Activated gamma-delta T cell treated with anti-CD3 and anti-CD28 coated beads, Interleukin-2, amount 50 U/mL, for 16 hours (primary cell): ENCODE results near the gene RALGPS2.

Source experiments
- DNase-seq: peaks from one replicate; pipeline ENCODE4 v3.0.0-alpha.2; 2020; ENCODE audit warnings: low read depth

RALGPS2 gene, protein sequence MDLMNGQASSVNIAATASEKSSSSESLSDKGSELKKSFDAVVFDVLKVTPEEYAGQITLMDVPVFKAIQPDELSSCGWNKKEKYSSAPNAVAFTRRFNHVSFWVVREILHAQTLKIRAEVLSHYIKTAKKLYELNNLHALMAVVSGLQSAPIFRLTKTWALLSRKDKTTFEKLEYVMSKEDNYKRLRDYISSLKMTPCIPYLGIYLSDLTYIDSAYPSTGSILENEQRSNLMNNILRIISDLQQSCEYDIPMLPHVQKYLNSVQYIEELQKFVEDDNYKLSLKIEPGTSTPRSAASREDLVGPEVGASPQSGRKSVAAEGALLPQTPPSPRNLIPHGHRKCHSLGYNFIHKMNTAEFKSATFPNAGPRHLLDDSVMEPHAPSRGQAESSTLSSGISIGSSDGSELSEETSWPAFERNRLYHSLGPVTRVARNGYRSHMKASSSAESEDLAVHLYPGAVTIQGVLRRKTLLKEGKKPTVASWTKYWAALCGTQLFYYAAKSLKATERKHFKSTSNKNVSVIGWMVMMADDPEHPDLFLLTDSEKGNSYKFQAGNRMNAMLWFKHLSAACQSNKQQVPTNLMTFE

DNA sequence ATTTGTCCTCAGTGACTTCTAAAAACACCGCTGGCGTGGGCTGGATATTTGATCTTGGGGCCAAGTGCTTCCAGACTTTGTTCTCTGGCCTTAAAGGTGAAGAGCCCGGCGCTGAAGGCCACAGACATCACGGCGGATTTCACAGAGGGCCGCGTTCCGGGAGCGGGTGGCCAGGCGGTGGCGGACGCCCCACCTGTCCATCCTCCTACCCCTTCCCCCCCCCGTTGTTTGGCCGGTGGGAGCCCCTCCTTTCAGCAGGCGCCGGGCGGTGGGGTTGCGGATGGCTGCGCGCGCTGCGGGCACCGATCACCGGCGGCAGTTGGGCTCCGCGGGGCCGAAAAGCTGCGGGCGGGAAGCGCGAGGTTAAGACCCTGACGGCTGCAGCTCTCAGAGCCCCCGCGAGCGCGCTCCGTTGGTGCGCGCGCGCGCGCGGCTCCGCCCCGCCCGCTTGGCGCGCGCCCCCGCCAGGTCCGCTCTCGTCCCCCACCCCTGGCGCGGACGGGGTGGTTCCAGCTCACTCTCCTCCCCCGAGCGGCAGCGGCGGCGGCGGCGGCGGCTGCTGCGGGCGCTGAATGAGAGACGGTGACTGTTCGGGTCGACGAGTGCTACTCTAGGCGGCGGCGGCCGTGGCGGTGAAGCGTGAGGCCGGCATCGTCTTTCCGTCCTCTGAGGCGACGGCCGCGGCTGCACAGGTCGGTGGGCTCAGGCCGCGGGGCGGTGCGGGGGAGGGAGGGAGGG lies at the start of gene RALGPS2:
RALGPS2 (plus strand) TSS at position 517 of the 738 bp plus-strand sequence. CDS start 51,521 bp downstream, outside the sequence.
- DNase-seq = peak; percentile 38

DNA sequence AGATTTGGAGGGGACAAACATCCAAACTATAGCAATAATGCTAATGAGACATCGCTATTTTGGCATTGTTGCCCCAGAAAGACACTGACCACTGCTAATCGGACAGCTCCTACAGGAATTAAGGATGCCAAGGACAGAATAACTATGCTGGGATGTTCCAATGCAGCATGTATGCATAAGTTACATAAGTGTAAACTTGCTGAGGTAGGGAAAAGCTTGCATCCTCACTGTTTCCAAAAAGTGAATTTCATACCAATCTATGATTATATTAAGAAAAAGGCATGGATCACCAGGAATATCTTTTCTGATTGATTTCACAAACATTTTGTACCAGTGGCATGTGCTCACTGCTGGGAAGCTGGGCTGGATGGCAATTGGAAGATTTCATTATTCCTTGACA lies 45.8 kb upstream of the RALGPS2 start:
- no peak for DNase-seq

DNA sequence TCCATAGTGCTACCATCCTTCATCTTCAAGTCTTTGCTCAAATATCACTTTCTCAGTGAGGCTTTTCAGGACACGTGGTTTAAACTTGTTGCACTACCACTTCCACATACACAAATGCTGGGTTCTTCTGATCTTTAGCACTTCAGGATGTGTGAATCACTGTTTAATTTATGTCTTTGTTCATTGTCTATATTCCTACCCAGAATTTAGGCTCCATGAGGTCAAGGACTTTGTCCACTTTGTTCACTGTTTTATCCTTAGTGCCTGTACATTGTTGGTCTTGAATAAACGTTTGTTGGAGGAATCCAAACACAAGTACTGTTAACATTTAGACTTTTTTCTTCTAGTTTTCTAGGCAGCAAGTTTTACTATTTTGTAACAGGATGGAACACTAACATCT lies 42.6 kb upstream of the RALGPS2 start:
- DNase-seq = no peak

DNA sequence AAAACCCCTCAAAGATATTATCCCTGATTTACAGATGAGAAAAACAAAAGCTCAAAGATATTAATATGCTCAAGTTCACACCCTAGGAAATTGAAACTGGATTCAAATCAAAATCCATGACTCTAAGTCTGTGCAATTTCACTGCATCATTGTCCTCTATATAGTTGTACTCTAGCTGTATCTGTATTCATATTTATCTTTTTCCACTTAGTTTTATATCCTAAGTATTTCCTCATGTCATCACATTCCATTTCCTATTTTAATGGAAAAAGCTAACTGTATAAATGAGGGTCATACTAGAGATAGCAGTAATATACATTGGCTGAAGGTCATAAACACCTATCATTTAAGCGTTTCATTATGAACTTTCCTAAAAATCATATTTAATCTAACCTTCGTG lies 42.2 kb upstream of the RALGPS2 start:
- no peak for DNase-seq

DNA sequence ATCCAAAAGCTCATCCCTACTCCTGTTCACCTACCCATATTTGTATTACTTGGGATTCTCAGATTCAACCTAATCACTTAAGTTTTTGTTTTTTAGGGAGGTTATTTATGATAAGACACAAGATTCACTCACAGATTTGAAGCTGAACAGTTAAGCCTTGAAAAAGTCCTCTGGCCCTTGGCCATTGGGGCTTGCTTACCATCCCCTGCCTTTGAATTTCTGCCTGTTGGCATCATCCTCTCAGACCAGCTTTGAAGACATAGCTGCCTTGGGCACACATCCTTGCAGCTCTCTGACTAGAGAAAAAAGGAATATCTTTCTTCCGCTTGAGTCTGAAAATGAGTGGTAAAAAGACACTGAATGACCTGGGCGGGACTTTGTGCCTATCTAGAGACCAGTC lies 41.8 kb upstream of the RALGPS2 start:
- no peak for DNase-seq

DNA sequence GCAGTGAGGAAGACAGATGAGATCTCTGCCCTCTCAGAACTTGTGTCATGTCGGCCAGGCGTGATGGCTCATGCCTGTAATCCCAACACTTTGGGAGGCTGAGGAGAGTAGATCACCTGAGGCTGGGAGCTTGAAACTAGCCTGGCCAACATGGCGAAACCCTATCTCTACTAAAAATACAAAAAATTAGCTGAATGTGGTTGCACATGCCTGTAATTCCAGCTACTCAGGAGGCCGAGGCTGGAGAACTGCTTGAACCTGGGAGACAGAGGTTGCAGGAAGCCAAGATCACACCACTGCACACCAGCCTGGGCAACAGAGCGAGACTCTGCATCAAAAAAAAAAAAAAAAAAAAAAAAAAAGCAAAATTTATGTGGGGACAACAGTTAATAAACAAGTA lies 40.9 kb upstream of the RALGPS2 start:
- DNase-seq = no peak

DNA sequence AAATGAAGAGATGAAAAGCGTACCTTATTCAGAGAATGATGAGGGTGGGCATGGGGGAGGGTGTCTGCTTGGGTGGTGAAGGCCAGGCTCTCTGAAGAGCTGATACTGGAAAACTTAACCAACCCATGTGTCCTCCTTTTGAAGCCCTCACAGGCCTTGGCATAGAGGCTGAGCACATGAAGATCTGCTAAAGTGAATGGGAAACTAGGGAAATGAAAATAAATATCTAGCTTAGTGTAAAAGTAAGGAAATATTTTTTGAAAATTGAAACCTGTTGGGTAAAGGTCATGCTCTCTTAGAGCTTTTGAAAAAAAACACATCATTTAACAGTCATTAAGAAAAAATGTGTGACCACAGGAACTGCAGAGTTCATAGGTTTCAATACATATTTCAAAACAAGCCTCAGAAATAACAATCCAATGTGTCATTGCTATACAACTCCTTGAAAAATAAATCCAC lies 40.5 kb upstream of the RALGPS2 start:
- DNase-seq = no peak

DNA sequence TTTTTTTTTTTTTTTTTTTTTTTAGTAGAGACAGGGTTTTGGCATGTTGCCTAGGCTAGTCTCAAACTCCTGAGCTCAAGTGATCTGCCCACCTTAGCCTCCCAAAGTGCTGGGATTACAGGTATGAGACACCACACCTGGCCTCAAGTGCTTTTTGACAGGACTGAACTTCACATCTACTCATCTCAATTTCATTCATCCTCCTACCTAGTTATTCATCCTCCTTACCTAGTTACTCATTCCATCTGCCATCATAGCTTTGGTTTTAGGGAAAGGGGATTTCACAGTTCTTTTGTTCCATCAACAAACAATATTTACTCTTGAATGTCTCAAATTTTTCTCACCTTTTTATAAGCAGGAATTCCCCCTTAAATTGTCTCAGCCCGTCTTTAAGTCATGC lies 38.6 kb upstream of the RALGPS2 start:
- no peak for DNase-seq

DNA sequence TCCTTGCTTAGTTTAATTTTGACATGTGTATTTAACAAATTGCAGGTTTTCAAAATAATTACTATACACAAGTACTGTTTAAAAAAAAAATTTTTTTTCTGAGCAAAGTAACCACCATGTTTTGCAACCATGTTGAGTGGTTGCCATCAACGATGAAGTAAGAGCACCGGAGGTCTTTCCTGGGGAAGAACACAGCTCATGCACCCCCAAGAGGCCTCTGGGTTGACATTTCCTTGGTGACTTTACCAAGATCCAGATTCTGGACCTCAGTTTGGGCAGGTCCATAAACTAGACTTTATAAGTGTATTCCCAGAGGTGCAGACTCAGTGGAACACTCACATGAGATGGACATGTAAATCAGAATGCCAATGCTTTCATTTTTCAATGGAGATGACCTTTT lies 36.8 kb upstream of the RALGPS2 start:
- DNase-seq = no peak

DNA sequence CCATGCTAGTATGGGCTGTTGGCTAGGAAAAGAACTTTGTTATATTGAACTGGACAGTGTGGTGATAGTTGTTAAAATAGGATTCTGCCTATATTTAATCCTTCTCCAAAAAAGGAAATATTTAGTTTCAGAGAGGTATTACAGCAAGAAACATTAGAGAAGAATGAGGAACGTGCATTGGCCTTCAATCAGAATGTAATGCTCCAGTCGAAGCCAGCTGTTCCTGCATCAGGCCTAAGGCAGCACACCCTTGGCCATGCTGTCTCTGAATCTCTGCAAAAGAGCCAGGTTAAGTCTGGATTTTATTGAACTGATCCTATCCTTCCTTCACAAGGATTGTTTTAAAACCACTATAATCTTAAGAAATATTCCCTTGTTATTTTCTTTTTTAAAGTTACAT lies 35.3 kb upstream of the RALGPS2 start:
- no peak for DNase-seq

DNA sequence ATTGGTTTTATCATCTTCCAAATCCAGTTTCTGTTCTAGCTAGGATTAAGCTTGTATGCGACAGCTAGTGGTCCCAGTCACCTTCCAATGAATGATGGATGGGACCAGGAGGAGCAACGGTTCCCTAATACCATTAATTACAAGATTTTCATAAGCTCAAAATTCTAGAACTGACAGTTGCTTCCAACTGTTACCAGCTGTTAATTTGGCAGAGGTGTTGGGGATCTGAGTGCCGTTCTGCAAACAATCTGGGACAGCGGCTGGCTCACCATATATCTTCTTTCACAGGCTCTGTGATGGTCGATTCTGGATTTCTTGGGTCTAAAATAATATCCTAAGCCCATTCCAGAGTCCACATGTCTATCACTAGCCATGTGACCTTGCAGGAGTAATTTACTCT lies 34.5 kb upstream of the RALGPS2 start:
- no peak for DNase-seq

DNA sequence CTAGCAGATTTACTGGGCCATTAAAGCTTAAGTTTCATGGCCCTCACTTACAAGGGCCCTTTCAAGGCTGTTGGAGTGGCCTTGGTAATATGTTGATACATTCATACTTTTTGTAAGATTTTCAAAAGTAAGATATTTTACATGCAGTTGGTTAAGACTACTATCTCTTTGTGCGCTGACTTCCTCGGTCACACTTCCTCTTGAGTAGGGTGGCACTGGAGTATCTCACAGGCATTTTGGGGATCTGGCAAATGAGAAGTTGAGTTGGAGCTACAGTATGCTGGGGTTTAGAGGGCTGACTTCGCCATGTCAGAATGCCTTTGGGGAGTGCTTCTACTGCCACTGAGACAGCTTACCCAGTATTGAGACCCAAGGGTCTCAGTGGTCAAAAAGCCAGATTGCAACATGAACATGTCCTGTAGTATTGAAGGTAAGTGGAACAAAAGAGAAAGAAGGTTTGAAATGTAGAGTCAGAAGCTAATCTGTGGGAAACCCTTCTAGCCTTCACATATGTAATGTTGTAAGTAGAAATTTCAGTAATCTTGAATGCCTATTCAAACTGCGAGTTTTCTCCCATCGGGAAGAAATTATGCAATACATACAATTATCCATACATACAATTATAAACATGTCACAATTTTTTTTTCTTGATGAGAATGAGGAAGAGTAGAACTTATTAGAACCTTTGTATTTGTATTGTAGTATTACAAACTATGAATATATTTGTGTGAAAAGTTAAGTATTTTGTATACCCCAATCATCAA lies 32.3 kb upstream of the RALGPS2 start:
- no peak for DNase-seq

DNA sequence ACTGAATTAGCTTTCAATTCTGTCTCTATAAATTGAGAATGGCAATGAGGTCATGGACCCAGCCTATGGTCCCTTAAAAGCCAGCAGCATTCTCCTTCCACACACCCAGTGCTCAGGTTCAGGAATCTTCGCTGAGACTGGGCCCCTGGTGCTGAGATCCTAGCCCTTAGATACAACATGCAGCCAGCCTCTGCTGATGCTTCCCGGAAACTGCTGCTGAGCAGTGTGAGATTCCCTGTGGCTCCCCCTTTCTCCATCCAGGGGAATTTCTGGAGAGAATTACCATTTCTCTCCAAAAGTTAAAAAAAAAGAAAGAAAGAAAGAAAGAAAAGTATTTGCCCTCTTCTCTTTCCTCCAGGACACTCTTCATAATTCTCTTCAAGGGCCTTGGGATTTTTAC lies 31.7 kb upstream of the RALGPS2 start:
- DNase-seq = no peak

DNA sequence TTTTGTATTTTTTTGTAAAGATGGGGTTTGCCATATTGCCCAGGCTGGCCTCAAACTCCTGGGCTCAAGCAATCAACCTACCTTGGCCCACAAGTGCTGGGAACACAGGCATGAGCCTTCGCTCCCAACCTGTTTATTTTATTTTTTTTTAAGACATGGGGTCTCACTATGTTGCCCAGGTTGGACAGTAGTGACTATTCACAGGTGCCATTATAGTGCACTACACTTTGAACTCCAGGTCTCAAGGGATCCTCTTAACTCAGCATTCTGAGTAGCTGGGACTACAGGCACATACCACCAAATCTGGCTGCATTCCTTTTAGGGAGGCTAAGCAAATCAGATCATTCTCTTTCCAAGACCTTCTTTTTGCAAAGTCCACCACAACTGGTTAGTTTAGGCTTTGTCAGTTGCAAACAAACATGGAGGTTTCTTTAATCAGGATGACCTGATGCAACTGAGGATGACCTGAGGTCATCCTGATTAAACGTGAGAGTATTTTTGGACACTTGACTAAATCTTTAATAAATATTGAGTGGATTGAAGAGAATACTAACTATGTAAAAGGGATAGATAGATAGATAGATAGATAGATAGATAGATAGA lies 30.0 kb upstream of the RALGPS2 start:
- DNase-seq = no peak

DNA sequence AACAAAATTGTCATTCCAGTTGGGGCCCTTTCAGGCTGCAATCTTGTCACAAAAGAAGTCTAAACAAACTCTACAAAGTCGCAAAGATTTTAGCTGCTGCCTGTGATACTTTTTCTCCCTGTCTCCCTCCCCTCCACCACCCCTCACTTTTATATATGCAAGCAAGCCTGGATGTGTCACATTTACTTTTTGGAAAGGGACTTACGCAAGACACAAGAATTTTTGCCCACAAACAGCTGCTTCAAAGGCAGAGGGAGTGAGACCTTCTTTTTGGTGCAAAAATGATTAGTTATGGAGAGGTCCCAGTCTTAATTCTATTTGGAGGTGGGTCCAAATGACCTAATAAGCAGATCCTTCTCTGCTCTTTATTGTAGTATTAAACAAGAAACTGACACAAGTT lies 22.9 kb upstream of the RALGPS2 start:
- DNase-seq = no peak

DNA sequence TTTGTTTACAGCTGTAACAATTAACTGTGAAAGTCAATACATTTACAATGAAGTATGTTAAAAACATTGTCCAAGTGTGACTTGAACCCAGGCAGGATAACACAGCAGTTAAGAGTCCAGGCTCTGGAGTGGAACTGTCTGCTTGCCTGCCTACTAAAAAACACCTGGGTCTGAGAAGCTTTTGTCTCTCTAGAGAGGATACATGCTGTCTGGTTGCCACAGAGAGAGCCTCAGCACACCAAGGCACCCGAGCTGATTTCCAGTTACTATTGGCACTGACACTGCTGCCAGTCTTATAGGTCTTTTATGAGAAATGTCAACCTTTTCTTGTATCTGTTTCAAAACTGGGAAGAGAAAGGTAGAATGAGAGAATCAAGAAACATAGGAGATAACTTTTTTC lies 20.2 kb upstream of the RALGPS2 start:
- no peak for DNase-seq

DNA sequence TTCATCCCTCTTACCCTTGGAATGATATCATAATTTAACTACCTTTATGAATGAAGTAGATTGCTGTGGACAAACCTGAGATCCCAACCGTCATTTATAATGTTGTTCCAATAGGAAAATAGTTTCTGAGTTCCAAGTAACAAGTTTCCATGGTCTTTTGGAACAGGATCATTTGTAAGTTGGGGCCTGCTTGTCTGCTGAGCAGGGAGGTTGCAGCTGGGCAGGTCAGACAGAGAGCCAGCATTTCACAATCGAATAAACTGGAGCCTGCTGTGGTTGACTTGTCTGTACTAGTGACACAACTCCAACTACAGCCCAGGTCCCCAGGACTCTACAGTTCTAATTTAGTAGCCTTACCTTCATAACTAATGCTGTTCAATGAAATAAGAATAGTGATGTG lies 18.6 kb upstream of the RALGPS2 start:
- DNase-seq = no peak

DNA sequence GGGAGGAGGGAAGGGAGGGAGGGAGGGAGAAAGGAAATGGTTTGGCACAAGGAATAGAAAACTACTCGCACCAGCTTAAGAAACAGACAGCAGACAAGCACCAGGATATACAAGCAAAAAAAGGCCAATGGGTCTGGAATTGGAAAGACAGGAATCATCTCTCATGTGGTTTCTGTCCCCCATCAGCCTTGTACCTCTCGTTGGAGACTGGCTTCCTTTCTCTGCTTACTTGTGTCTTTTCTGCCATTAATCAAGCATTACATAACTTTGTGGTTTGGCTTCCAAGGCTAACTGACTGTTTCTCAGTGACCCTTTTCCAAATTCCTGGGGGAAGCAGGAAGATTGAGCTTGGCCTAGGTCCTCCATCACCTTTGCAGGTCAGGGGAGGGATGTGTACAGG lies 11.8 kb upstream of the RALGPS2 start:
- no peak for DNase-seq

DNA sequence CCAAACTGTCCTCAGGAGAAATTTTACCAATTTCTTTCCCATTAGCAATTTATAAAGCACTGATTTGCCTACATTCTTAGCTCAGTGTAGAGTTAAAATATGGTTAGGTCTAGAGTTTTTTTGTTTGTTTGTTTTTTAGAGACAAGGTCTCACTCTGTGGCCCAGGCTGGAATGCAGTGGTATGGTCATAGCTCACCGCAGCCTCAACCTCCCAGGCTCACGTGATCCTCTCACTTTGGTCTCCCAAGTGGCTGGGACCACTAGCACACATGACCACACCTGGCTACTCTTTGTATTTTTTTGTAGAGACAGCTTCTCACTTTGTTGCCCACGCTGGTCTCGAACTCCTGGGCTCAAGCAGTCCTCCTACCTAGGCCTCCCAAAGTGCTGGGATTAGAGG lies 10.6 kb upstream of the RALGPS2 start:
- no peak for DNase-seq

DNA sequence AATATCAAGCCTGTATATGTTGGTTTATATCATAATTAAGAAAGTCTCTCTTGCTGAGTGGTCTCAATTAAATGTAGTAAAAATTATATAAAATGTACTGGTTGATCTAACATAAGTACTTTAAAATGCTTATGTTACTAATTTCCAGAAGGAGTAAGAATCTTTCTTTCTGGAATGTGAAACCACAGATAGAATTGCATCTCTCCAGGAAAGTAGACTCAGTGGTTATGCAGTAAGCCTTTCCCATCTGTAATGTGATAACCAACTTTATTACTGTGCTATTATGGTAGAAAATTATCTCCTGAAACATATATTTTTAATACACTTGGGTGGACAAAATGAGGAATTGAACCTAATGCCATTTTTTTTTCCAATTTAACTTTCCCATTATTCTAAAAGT lies 8.9 kb upstream of the RALGPS2 start:
- no peak for DNase-seq

DNA sequence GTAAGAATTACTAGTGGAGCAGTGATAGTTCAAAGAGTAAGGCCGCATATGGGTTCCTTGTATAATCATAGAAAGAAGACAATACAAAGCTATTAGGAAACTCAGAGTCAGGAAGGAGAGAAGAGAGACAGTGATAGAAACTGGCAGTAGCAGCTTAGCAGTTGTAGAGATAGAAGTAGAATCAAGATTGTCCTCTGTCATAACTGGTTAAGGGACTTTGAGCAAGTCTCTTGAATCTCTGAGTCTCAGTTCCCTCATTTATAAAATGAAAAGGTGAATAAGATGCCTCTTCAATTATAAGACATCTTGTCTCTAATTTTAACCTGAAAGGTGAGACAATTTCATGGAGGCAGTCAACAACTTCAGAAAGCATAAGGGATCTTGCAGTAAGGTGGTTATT lies 6.5 kb upstream of the RALGPS2 start:
- DNase-seq = no peak

DNA sequence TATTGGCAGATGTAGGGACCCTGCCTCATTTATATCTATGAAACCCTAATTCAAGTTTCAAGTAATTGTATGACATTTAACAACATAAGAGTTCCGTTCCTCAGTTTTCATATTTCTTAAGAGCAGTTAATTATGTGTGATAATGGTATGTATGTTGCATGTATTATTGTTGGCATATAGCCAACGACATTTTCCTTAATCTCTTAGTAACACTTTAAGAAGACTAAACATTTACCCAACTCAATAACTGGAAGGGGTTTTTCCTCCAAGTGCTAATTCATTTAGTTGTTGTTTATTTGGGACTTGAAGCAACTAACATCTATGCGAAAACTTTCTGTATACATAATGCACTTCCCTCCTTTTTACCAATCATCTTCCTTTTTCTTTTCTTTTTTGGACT lies 1.5 kb upstream of the RALGPS2 start:
- DNase-seq = no peak
